ENCODE results near the gene TLCD3A. TPM values are rescaled to one million over a fixed set of nuclear protein-coding genes. Genes with fewer than 3 reads are reported as not detected.

TLCD3A gene
- total and polyA plus RNA-seq, 9 of the 15 experiments (the other 6 are each of a cell fraction or from before 2014, with no cell fraction given) = 1.3 to 13.5 (median 7.3) TPM

DNA sequence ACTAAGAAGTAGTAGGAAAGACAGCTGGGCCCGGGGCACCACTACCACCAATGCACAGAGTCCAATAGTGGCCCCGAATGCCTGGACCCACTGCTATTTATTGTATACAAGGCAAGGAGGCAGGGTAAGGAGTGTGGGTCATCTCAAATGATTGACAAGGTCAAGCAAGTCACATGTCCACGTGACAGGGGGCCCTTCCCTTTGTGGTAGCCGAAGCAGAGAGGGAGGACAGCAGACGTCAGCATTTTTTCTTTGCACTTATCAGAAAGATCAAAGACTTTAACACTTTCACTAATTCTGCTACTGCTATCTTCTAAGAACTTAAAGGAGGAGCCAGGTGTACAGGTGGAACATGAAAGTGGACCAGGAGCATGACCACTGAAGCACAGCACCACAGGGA, 24.3 kb upstream of the TLCD3A start (continued):
- TF ChIP-seq, protein P1, sequence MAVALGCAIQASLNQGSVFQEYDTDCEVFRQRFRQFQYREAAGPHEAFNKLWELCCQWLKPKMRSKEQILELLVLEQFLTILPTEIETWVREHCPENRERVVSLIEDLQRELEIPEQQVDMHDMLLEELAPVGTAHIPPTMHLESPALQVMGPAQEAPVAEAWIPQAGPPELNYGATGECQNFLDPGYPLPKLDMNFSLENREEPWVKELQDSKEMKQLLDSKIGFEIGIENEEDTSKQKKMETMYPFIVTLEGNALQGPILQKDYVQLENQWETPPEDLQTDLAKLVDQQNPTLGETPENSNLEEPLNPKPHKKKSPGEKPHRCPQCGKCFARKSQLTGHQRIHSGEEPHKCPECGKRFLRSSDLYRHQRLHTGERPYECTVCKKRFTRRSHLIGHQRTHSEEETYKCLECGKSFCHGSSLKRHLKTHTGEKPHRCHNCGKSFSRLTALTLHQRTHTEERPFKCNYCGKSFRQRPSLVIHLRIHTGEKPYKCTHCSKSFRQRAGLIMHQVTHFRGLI (CRISPR knock-in tag; IDR thresholded peaks at IDR 0.05) = no peak
- TF ChIP-seq, protein P2, sequence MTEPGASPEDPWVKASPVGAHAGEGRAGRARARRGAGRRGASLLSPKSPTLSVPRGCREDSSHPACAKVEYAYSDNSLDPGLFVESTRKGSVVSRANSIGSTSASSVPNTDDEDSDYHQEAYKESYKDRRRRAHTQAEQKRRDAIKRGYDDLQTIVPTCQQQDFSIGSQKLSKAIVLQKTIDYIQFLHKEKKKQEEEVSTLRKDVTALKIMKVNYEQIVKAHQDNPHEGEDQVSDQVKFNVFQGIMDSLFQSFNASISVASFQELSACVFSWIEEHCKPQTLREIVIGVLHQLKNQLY (CRISPR knock-in tag; conservative IDR thresholded peaks at IDR 0.05) = no peak
- TF ChIP-seq, protein P3, sequence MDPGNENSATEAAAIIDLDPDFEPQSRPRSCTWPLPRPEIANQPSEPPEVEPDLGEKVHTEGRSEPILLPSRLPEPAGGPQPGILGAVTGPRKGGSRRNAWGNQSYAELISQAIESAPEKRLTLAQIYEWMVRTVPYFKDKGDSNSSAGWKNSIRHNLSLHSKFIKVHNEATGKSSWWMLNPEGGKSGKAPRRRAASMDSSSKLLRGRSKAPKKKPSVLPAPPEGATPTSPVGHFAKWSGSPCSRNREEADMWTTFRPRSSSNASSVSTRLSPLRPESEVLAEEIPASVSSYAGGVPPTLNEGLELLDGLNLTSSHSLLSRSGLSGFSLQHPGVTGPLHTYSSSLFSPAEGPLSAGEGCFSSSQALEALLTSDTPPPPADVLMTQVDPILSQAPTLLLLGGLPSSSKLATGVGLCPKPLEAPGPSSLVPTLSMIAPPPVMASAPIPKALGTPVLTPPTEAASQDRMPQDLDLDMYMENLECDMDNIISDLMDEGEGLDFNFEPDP (CRISPR knock-in tag; IDR thresholded peaks at IDR 0.05) = no peak
- TF ChIP-seq DMBX1 (CRISPR knock-in tag; IDR thresholded peaks at IDR 0.05; ENCODE audit: borderline replicate concordance) = no peak
- no peak for TF ChIP-seq YY1 (IDR thresholded peaks at IDR 0.05; ENCODE audit: borderline replicate concordance in 1 of 3, control insufficient read depth in 1 of 3, extremely low read depth in 1 of 3, insufficient read depth in 3 of 3, insufficient read length in 1 of 3, insufficient replicate concordance in 2 of 3, low read depth in 1 of 3, low read length in 2 of 3)
- TF ChIP-seq RBM17 (IDR thresholded peaks at IDR 0.05; ENCODE audit: borderline replicate concordance, low read depth, low read length) = no peak
- TF ChIP-seq, protein P4, sequence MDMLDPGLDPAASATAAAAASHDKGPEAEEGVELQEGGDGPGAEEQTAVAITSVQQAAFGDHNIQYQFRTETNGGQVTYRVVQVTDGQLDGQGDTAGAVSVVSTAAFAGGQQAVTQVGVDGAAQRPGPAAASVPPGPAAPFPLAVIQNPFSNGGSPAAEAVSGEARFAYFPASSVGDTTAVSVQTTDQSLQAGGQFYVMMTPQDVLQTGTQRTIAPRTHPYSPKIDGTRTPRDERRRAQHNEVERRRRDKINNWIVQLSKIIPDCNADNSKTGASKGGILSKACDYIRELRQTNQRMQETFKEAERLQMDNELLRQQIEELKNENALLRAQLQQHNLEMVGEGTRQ (CRISPR knock-in tag; IDR thresholded peaks at IDR 0.05) = peak; percentile 63
- no peak for TF ChIP-seq PURB (CRISPR knock-in tag; IDR thresholded peaks at IDR 0.05; ENCODE audit: low read depth)
- no peak for TF ChIP-seq ZNF121 (CRISPR knock-in tag; conservative IDR thresholded peaks at IDR 0.05)
- no peak for TF ChIP-seq STAT5A (IDR thresholded peaks at IDR 0.05; ENCODE audit: borderline replicate concordance, low read length)
- TF ChIP-seq, protein P5, sequence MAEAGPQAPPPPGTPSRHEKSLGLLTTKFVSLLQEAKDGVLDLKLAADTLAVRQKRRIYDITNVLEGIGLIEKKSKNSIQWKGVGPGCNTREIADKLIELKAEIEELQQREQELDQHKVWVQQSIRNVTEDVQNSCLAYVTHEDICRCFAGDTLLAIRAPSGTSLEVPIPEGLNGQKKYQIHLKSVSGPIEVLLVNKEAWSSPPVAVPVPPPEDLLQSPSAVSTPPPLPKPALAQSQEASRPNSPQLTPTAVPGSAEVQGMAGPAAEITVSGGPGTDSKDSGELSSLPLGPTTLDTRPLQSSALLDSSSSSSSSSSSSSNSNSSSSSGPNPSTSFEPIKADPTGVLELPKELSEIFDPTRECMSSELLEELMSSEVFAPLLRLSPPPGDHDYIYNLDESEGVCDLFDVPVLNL (CRISPR knock-in tag; IDR thresholded peaks at IDR 0.05; ENCODE audit: low read depth) = no peak
- TF ChIP-seq MAFF (IDR thresholded peaks at IDR 0.05; ENCODE audit: low read length) = peak; percentile 70; the same call in 1 of the 2 replicates
- TF ChIP-seq, protein P6, sequence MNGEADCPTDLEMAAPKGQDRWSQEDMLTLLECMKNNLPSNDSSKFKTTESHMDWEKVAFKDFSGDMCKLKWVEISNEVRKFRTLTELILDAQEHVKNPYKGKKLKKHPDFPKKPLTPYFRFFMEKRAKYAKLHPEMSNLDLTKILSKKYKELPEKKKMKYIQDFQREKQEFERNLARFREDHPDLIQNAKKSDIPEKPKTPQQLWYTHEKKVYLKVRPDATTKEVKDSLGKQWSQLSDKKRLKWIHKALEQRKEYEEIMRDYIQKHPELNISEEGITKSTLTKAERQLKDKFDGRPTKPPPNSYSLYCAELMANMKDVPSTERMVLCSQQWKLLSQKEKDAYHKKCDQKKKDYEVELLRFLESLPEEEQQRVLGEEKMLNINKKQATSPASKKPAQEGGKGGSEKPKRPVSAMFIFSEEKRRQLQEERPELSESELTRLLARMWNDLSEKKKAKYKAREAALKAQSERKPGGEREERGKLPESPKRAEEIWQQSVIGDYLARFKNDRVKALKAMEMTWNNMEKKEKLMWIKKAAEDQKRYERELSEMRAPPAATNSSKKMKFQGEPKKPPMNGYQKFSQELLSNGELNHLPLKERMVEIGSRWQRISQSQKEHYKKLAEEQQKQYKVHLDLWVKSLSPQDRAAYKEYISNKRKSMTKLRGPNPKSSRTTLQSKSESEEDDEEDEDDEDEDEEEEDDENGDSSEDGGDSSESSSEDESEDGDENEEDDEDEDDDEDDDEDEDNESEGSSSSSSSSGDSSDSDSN (IDR thresholded peaks at IDR 0.05; ENCODE audit: borderline replicate concordance in 1 of 2, low read depth in 2 of 2, low read length in 2 of 2) = no peak
- no peak for TF ChIP-seq GATAD2B (IDR thresholded peaks at IDR 0.05; ENCODE audit: borderline replicate concordance)
- no peak for TF ChIP-seq NR2F6 (CRISPR knock-in tag; IDR thresholded peaks at IDR 0.05)
- no peak for TF ChIP-seq ZNF707 (CRISPR knock-in tag; conservative IDR thresholded peaks at IDR 0.05)
- peak; percentile 71 for TF ChIP-seq C11orf30 (IDR thresholded peaks at IDR 0.05; ENCODE audit: low read depth)
- no peak for TF ChIP-seq TCF7L2 (IDR thresholded peaks at IDR 0.05; ENCODE audit: low read depth, low read length)
- no peak for TF ChIP-seq PML (IDR thresholded peaks at IDR 0.05; ENCODE audit: low read length)

Data from K562 (cell line).